Stimulated activated CD8-positive, alpha-beta memory T cell treated with anti-CD3 and anti-CD28 coated beads, Interleukin-2, amount 100 ng/mL, for 48 hours (primary cell): ENCODE data around the gene CCT3.

ENCODE experiments used
- DNase-seq, 2 donors: peaks; one replicate each; pipeline ENCODE4 v3.0.0-alpha.2; 2020; ENCODE audit warnings: low read depth in 2 of 2

Gene CCT3

GRCh38 chr1:156281693-156282478 lies 56.2 kb downstream of the CCT3 start:
- peak in 1 of 2 donors; percentile 5 for DNase-seq

- DNase-seq = peak; percentile 37 to 47
Observed at GRCh38 chr1:156281281-156281680, 56.8 kb downstream of the CCT3 start.

- no peak for DNase-seq
Observed at GRCh38 chr1:156279837-156280236, 58.3 kb downstream of the CCT3 start.

GRCh38 chr1:156276966-156277381 lies 61.1 kb downstream of the CCT3 start:
- no peak for DNase-seq

GRCh38 chr1:156276532-156276931 lies 61.6 kb downstream of the CCT3 start:
- DNase-seq = no peak

- no peak for DNase-seq
Observed at GRCh38 chr1:156270314-156270713, 67.8 kb downstream of the CCT3 start.

- DNase-seq = no peak
Observed at GRCh38 chr1:156268336-156268735, 69.8 kb downstream of the CCT3 start.

GRCh38 chr1:156266051-156266450 lies 72.0 kb downstream of the CCT3 start:
- DNase-seq = no peak

- DNase-seq = no peak
Observed at GRCh38 chr1:156263288-156263655, 74.8 kb downstream of the CCT3 start.

GRCh38 chr1:156262461-156263287 lies 75.4 kb downstream of the CCT3 start:
- DNase-seq = no peak

GRCh38 chr1:156260896-156261295 lies 77.2 kb downstream of the CCT3 start:
- DNase-seq = no peak

- DNase-seq = no peak
Observed at GRCh38 chr1:156259805-156260204, 78.3 kb downstream of the CCT3 start.
